ENCODE data around the gene SLC25A5. TPM values are rescaled to one million over a fixed set of nuclear protein-coding genes. Genes with fewer than 3 reads are reported as not detected.
A peak's percentile ranks its signal among the peaks of the same experiment; 100 is the strongest.

SLC25A5 gene
- total RNA-seq, 1 experiment from 2014 or later = 641 TPM

DNA sequence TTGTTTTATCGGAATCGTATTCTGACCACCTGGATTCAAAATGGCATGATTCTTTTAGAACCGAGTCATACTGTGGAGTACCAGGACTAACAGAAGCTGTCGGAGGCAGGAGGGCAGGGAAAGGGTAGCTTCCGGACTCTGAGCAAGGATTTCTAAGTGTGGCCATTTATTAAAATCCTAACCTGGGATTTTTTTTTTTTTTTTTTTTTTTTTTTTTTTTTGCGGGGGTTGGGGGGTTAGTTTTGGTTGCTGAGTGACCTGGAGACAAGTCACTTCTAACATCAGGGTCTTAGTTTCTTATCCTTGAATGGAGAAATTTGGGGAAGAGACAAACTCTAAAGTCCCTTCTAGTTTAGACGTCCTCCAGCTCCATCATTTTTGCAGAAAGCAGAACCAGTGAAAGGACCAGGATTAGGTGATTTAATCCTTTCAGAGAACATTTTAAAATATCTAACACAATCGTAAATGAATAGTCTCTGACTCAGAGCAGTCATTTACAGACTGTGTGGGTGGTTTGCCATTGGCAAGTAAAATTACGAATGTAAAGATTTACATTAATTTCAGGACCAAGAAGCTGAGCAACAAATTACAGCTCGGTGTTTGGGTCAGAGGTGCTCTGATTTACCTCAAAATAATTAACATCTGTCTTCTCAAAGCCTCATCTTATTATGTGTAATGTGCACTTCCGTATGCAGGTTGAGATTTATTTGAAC is 7.3 kb downstream of the SLC25A5 start (continued):
- TF ChIP-seq REST (IDR thresholded peaks at IDR 0.05; ENCODE audit: low read depth) = no peak
- no peak for TF ChIP-seq POLR2A (IDR thresholded peaks at IDR 0.05; ENCODE audit: borderline replicate concordance, extremely low read depth, insufficient read depth, insufficient read length)
- TF ChIP-seq EGR1 (IDR thresholded peaks at IDR 0.05; ENCODE audit: low read depth) = no peak
- TF ChIP-seq POLR2AphosphoS5 (IDR thresholded peaks at IDR 0.05; ENCODE audit: low read depth, low read length) = no peak
- TF ChIP-seq, protein P1, sequence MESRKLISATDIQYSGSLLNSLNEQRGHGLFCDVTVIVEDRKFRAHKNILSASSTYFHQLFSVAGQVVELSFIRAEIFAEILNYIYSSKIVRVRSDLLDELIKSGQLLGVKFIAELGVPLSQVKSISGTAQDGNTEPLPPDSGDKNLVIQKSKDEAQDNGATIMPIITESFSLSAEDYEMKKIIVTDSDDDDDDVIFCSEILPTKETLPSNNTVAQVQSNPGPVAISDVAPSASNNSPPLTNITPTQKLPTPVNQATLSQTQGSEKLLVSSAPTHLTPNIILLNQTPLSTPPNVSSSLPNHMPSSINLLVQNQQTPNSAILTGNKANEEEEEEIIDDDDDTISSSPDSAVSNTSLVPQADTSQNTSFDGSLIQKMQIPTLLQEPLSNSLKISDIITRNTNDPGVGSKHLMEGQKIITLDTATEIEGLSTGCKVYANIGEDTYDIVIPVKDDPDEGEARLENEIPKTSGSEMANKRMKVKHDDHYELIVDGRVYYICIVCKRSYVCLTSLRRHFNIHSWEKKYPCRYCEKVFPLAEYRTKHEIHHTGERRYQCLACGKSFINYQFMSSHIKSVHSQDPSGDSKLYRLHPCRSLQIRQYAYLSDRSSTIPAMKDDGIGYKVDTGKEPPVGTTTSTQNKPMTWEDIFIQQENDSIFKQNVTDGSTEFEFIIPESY (IDR thresholded peaks at IDR 0.05; ENCODE audit: extremely low read depth, insufficient replicate concordance, low read length) = no peak
- TF ChIP-seq TCF7L2 (IDR thresholded peaks at IDR 0.05; ENCODE audit: borderline replicate concordance, extremely low read depth, insufficient read depth, insufficient read length) = no peak

DNA sequence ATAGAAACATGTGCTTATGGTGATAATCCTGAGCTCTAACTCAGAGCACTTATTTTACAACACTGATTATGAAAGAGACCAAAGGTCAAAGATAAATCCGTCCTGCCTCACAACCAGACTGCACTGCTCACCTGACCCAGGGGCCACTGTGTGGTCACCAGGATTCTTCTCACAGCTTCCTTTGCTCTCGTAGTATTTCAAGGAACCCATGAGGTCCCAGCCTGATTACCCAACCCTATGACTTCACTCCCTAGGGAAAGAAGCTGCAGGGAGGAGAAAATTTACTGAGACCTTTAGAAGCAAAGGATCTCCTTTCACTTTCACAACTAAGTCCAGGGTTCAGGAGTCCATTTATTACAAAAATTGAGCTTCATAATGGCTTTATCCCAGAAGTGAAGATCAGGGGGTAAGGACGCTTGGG is 9.6 kb downstream of the SLC25A5 start:
- ChIA-PET POLR2A (no interaction called here), CTCF (interaction anchor here (1.3 kb wide), 1 partner anchor 34 kb away, joined by 4 read pairs; no protein-coding TSS in a partner anchor), RAD21 (ENCODE audit: low non-redundant PET in 1 of 2, low total read pairs in 2 of 2, uncharacterized antibody in 2 of 2, unreplicated experiment in 2 of 2) (no interaction called here)
- peak overlapping the region; percentile 54 for H2AFZ ChIP-seq (ENCODE audit: low read depth, low read length, poor library complexity, severe bottlenecking)
- no peaks in the 10 kb centered on the region for H3K27me3 ChIP-seq (ENCODE audit: insufficient read depth, low read length)
- H3K4me3 ChIP-seq (replicated peaks in 1 of 2; ENCODE audit: low read depth in 1 of 2, low read length in 2 of 2) = no peak overlapping the region
- no peak overlapping the region; the same call in 1 of the 2 replicates for H3K9ac ChIP-seq (ENCODE audit: low read length)
- H3K4me1 ChIP-seq (ENCODE audit: control insufficient read depth in 1 of 2, insufficient read depth in 2 of 2, low read length in 2 of 2) = peaks cover 0 to 25% of the 10 kb centered on the region in 2 experiments; a peak in 3 of 4 replicates
- DNase-seq (ENCODE audit: low read depth, low spot score) (no peak), ATAC-seq (no peak)
- no peaks in the 10 kb centered on the region for H3K9me2 ChIP-seq (ENCODE audit: insufficient read depth)
- no TSS peak for BruUV-seq (replicated peaks)
- H3K27ac ChIP-seq (ENCODE audit: low read depth, low read length) = no peak overlapping the region
- no peaks in the 10 kb centered on the region for H3K36me3 ChIP-seq (ENCODE audit: control insufficient read depth in 1 of 2, insufficient read depth in 2 of 2, low read length in 2 of 2)
- no peaks in the 10 kb centered on the region for H3K79me2 ChIP-seq (ENCODE audit: insufficient read depth, low read length)
- no peaks in the 10 kb centered on the region for H3K9me3 ChIP-seq (ENCODE audit: control insufficient read depth in 1 of 2, insufficient read depth in 1 of 2, low read depth in 1 of 2, low read length in 2 of 2)
- intact Hi-C loops (cut with micrococcal nuclease) = no loop called here
- peak overlapping the region; percentile 7; the same call in 1 of the 2 replicates for H3K4me2 ChIP-seq (ENCODE audit: low read length)
- H4K20me1 ChIP-seq (ENCODE audit: insufficient read depth) = no peaks in the 10 kb centered on the region
- TF ChIP-seq POLR2AphosphoS5 (IDR thresholded peaks at IDR 0.05; ENCODE audit: low read depth, low read length) (no peak), EZH2 (IDR thresholded peaks at IDR 0.05) (no peak), YY1 (IDR thresholded peaks at IDR 0.05; ENCODE audit: extremely low read depth, insufficient replicate concordance, low read depth, low read length) (no peak), FOSL1 (IDR thresholded peaks at IDR 0.05; ENCODE audit: low read depth) (no peak), ZNF274 (IDR thresholded peaks at IDR 0.05; ENCODE audit: low read depth, low read length) (no peak), ELF1 (IDR thresholded peaks at IDR 0.05; ENCODE audit: borderline replicate concordance, low read depth) (no peak), CBX3 (IDR thresholded peaks at IDR 0.05; ENCODE audit: low read depth) (no peak)
- TF ChIP-seq, protein P1 (IDR thresholded peaks at IDR 0.05; ENCODE audit: extremely low read depth, insufficient replicate concordance, low read length) = no peak
